Gastroesophageal sphincter (tissue), 4 donors: ENCODE measurements around the gene ADCYAP1. TPM values are rescaled to one million over a fixed set of nuclear protein-coding genes. Genes with fewer than 3 reads are reported as not detected.

Source experiments
- ATAC-seq: fragments of 150-250 bp; one replicate; pipeline ENCODE4 v1.9.1; 2016; ENCODE audit warnings: mild to moderate bottlenecking, moderate library complexity
- H3K27ac ChIP-seq, 4 donors: fragments of 200-600 bp; sonication (generic) in 3 of 4; 1 replicate in 3 of 4; 2 replicates in 1 of 4; pipeline ENCODE4 v1.5.1; 2016 to 2019
- H3K27me3 ChIP-seq: fragments of 200-600 bp; sonication (generic); one replicate; pipeline ENCODE4 v1.5.1; 2019
- H3K36me3 ChIP-seq, 2 donors: fragments of 200-600 bp; sonication (generic); one replicate each; pipeline ENCODE4 v1.5.1; 2019; ENCODE audit warnings: control low read depth in 1 of 2
- H3K4me1 ChIP-seq, 3 donors: fragments of 200-600 bp; sonication (generic); 1 replicate in 2 of 3; 2 replicates in 1 of 3; pipeline ENCODE4 v1.5.1; 2016 to 2019; ENCODE audit warnings: control low read depth in 2 of 3
- H3K4me3 ChIP-seq, 2 donors: fragments of 200-600 bp; sonication (generic); one replicate each; pipeline ENCODE4 v1.5.1; 2019; ENCODE audit warnings: mild to moderate bottlenecking in 1 of 2, moderate library complexity in 1 of 2
- H3K9me3 ChIP-seq, 3 donors: fragments of 200-600 bp; sonication (generic); one replicate each; pipeline ENCODE4 v1.5.1; 2017 to 2019; ENCODE audit warnings: control low read depth in 2 of 3
- EP300 ChIP-seq: sonication (generic); formaldehyde crosslinking; IDR thresholded peaks from one replicate; pipeline ENCODE4 v1.6.1; 2017; ENCODE audit warnings: antibody characterized with exemption, mild to moderate bottlenecking
- POLR2A ChIP-seq, 2 donors: fragments of 450-650 bp; IDR thresholded peaks; one replicate each; pipeline ENCODE4 v1.6.1; 2017; ENCODE audit warnings: antibody characterized with exemption in 2 of 2, mild to moderate bottlenecking in 2 of 2, moderate library complexity in 1 of 2
- POLR2AphosphoS5 ChIP-seq: sonication (generic); formaldehyde crosslinking; IDR thresholded peaks from one replicate; pipeline ENCODE4 v1.6.1; 2017; ENCODE audit warnings: antibody characterized with exemption
- WGBS, 2 donors: methylation state at CpG; one replicate each; pipeline ENCODE4 v1.1.5; 2018; ENCODE audit warnings: low coverage in 1 of 2; 5-methylcytosine and 5-hydroxymethylcytosine counted together
- total RNA-seq, 4 donors: library from RNA; depleted of rRNA; stranded (reverse); fragments of >200 nt; gene quantifications; one replicate each; pipeline ENCODE4 v1.1.0, GENCODE V29; 2016
- TF ChIP-seq, protein P1 (sequence below), 4 experiments: fragments of 200-600 bp in 2 of 4; fragments of 450-650 bp in 2 of 4; sonication (generic) in 1 of 4; IDR thresholded peaks; one replicate each; pipeline ENCODE4 v1.5.1; 2017 to 2019; ENCODE audit warnings: antibody characterized with exemption in 4 of 4, mild to moderate bottlenecking in 2 of 4, moderate library complexity in 2 of 4

Gene ADCYAP1
- total RNA-seq, 4 donors from 2014 or later = 0.39 to 2.3 (median 0.67) TPM; not detected in 1

DNA sequence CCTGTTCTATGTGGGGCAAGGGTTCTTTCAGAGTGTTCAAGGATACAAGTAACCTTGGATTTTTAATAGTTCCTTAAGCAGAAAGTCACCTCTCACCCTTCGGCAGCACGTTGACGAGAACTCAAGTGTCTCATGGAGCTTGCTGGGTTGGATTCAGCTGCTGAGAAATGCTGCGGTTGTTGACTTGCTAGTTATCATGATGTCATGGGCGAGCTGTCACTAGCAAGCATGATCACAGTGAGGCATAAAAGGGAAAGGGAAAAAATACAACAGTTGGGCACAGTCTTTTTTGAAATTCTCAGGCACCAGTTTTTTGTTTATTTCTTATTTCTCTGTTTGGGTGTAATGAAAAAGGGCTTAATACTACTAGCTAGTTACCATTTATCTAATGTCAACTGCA, 53.2 kb downstream of the ADCYAP1 start:
- Histone ChIP-seq H3K9me3 (no peaks in the 10 kb centered on the region), H3K27me3 (peaks cover 29% of the 10 kb centered on the region), H3K36me3 (no peaks in the 10 kb centered on the region), H3K4me3 (no peak overlapping the region), H3K27ac (no peak overlapping the region), H3K4me1 (peaks cover 0 to 10% (median 2%) of the 10 kb centered on the region in 3 donors)
- 64 to 80% methylated on average over 4 to 5 of the region's 5 CpGs for WGBS, 2 donors
- TF ChIP-seq POLR2A (IDR thresholded peaks at IDR 0.05) (no peak), POLR2AphosphoS5 (no peak), EP300 (no peak)
- TF ChIP-seq, protein P1, sequence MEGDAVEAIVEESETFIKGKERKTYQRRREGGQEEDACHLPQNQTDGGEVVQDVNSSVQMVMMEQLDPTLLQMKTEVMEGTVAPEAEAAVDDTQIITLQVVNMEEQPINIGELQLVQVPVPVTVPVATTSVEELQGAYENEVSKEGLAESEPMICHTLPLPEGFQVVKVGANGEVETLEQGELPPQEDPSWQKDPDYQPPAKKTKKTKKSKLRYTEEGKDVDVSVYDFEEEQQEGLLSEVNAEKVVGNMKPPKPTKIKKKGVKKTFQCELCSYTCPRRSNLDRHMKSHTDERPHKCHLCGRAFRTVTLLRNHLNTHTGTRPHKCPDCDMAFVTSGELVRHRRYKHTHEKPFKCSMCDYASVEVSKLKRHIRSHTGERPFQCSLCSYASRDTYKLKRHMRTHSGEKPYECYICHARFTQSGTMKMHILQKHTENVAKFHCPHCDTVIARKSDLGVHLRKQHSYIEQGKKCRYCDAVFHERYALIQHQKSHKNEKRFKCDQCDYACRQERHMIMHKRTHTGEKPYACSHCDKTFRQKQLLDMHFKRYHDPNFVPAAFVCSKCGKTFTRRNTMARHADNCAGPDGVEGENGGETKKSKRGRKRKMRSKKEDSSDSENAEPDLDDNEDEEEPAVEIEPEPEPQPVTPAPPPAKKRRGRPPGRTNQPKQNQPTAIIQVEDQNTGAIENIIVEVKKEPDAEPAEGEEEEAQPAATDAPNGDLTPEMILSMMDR (IDR thresholded peaks at IDR 0.05) = no peak
- no peak for ATAC-seq

- H3K27me3 ChIP-seq = peaks cover 25% of the 10 kb centered on the region
- WGBS, 2 donors = 21 to 29% methylated on average over 4 to 5 of the region's 5 CpGs
- no peak for ATAC-seq
- no peak overlapping the region for H3K4me3 ChIP-seq
- no peaks in the 10 kb centered on the region for H3K9me3 ChIP-seq
- H3K36me3 ChIP-seq = no peaks in the 10 kb centered on the region
- H3K27ac ChIP-seq = no peak overlapping the region
- H3K4me1 ChIP-seq = peaks cover 0 to 10% (median 2%) of the 10 kb centered on the region in 3 donors
- no peak for TF ChIP-seq POLR2AphosphoS5
- TF ChIP-seq, protein P1 (IDR thresholded peaks at IDR 0.05) = no peak
- TF ChIP-seq EP300 = no peak
- no peak for TF ChIP-seq POLR2A (IDR thresholded peaks at IDR 0.05)
Measured at GRCh38 chr18:959854-960253, 55.2 kb downstream of the ADCYAP1 start.

Other genes with a start within 250 kb of the ADCYAP1 start
- 1 to 10 TPM; 1.1 to 6.1 (median 3.6) TPM for gene TYMS, start 247.2 kb upstream of the ADCYAP1 start, total RNA-seq
- 10 to 100 TPM; 16.2 to 80.2 (median 37.1) TPM for gene ENOSF1, start 192.2 kb upstream of the ADCYAP1 start, total RNA-seq
- gene YES1, start 92.6 kb upstream of the ADCYAP1 start, total RNA-seq = 100 to 1,000 TPM in 2 of 4 donors, 10 to 100 TPM in 2; 84.1 to 127 (median 96.8) TPM